ENCODE measurements around the gene CASP8. TPM values are rescaled to one million over a fixed set of nuclear protein-coding genes. Genes with fewer than 3 reads are reported as not detected.
"Not testable (repeated sequence)": the region's sequence is repeated elsewhere in the genome, so short reads cannot be mapped to it uniquely, and the experiment has no call there.

The CASP8 gene
- total and polyA plus RNA-seq, 9 of the 15 experiments (the other 6 are each of a cell fraction or from before 2014, with no cell fraction given), result 10.2 to 31.4 (median 19.4) TPM

DNA sequence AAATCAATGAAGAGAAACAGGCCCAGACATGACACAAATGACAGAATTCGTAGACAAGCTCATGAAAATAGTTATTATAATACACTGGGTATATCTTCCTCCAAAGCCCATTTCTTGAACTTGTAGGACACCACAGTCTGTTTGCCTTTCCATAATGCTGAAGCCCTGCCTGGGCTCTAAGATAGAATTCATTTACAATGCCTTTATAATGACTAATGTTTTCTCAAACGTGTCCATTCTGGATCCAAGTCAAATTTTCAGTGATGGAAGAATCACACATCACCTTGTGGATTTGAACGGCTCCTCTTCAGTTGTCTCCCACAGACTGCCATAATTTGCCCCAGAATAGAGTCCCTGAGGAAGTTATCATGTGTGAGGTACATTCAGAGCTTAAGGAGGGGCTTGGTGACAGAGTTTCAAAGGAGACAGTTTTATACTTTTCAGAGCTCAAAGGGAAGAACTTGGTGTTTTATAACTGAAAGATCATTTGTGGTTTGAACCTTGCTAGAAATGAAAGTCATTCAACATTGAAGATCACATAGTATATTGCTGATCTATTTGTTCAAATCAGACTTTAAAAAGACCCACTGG lies 38.2 kb downstream of the CASP8 start:
- DNase-seq (ENCODE audit: extremely low read depth in 1 of 4, low spot score in 3 of 4) (no peak), ATAC-seq (no peak), FAIRE-seq (no peak)
- Histone ChIP-seq H3K9me1 (ENCODE audit: control insufficient read depth, insufficient read depth, low read length) (no peaks in the 10 kb centered on the region), H3K4me3 (no peak overlapping the region), H4K20me1 (replicated peaks; ENCODE audit: control insufficient read depth, insufficient read depth, low read length) (no peaks in the 10 kb centered on the region), H2AFZ (ENCODE audit: low read depth, low read length) (no peak overlapping the region), H3K4me2 (ENCODE audit: insufficient read depth, low read length) (no peak overlapping the region), H3K9me3 (replicated peaks; ENCODE audit: control insufficient read depth, insufficient read depth, low read depth, low read length) (no peaks in the 10 kb centered on the region), H3K9ac (ENCODE audit: insufficient read depth in 1 of 2, low read depth in 2 of 2, low read length in 2 of 2) (no peak overlapping the region), H3K4me1 (replicated peaks in 1 of 2; ENCODE audit: control insufficient read depth in 2 of 2, insufficient read depth in 2 of 2, low read length in 2 of 2) (no peaks in the 10 kb centered on the region), H3K36me3 (ENCODE audit: control insufficient read depth, insufficient read depth, low read length) (no peaks in the 10 kb centered on the region), H3K79me2 (ENCODE audit: control insufficient read depth, insufficient read depth, low read length) (no peaks in the 10 kb centered on the region), H3K27ac (ENCODE audit: extremely low read depth, low read depth, low read length) (no peak overlapping the region), H3K27me3 (ENCODE audit: control insufficient read depth in 2 of 2, insufficient read depth in 2 of 2, low read length in 2 of 2) (no peaks in the 10 kb centered on the region)
- in situ Hi-C loops (cut with MboI), result no loop called here
- POLR2A ChIA-PET, result interaction anchor here (1.7 kb wide), 1 partner anchor 10 kb away, joined by 4 read pairs; no protein-coding TSS in a partner anchor
- BruUV-seq (replicated peaks), result no TSS peak
- intact Hi-C loops (cut with micrococcal nuclease), result no loop called here
- CTCF ChIA-PET (ENCODE audit: low intra/inter-chr PET ratio), result no interaction called here
- TF ChIP-seq ZNF830 (CRISPR knock-in tag; IDR thresholded peaks at IDR 0.05), result no peak
- TF ChIP-seq NFXL1 (CRISPR knock-in tag; IDR thresholded peaks at IDR 0.05), result no peak
- WGBS (ENCODE audit: insufficient coverage, low coverage, missing lambda C conversion rate), result 0% methylated on average over 3 of the region's 3 CpGs

DNA sequence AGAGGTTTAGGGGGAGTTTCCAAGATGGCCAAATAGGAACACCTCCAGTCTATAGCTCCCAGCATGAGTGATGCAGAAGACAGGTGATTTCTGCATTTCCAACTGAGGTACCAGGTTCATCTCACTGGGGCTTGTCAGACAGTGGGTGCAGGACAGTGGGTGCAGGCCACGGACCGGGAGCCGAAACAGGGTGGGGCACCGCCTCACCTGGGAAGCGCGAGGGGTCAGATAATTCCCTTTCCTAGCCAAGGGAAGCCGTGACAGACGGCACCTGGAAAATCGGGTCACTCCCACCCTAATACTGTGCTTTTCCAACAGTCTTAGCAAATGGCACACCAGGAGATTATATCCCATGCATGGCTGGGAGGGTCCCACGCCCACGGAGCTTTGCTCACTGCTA lies 39.6 kb downstream of the CASP8 start:
- not testable (repeated sequence) for BruUV-seq (replicated peaks); FAIRE-seq

More for the DNA sequence above, 39.6 kb downstream of the CASP8 start:
- H3K4me2 ChIP-seq (ENCODE audit: insufficient read depth, low read length); H2AFZ ChIP-seq (ENCODE audit: low read depth, low read length); H3K4me3 ChIP-seq; H3K36me3 ChIP-seq (ENCODE audit: control insufficient read depth, insufficient read depth, low read length); H3K27ac ChIP-seq (ENCODE audit: extremely low read depth, low read depth, low read length); H3K27me3 ChIP-seq (ENCODE audit: control insufficient read depth in 2 of 2, insufficient read depth in 2 of 2, low read length in 2 of 2); H3K9me3 ChIP-seq (replicated peaks; ENCODE audit: control insufficient read depth, insufficient read depth, low read depth, low read length); CTCF ChIA-PET (ENCODE audit: low intra/inter-chr PET ratio); H3K9ac ChIP-seq (ENCODE audit: insufficient read depth in 1 of 2, low read depth in 2 of 2, low read length in 2 of 2); intact Hi-C loops (cut with micrococcal nuclease); H3K4me1 ChIP-seq (replicated peaks in 1 of 2; ENCODE audit: control insufficient read depth in 2 of 2, insufficient read depth in 2 of 2, low read length in 2 of 2); H3K9me1 ChIP-seq (ENCODE audit: control insufficient read depth, insufficient read depth, low read length); DNase-seq (ENCODE audit: extremely low read depth in 1 of 4, low spot score in 3 of 4); in situ Hi-C loops (cut with MboI); H4K20me1 ChIP-seq (replicated peaks; ENCODE audit: control insufficient read depth, insufficient read depth, low read length); H3K79me2 ChIP-seq (ENCODE audit: control insufficient read depth, insufficient read depth, low read length); ATAC-seq: not testable (repeated sequence)
- 12% methylated on average over 5 of the region's 11 CpGs for WGBS (ENCODE audit: insufficient coverage, low coverage, missing lambda C conversion rate)
- POLR2A ChIA-PET, result interaction anchor here (1.0 kb wide), 1 partner anchor 46 kb away, joined by 3 read pairs; no protein-coding TSS in a partner anchor
